K562 (cell line): ENCODE results near the gene TOMM6. TPM values are rescaled to one million over a fixed set of nuclear protein-coding genes. Genes with fewer than 3 reads are reported as not detected.

Experiments
- CCAR2 ChIP-seq: fragments of 200-400 bp; formaldehyde crosslinking; IDR thresholded peaks from 2 replicates; pipeline ENCODE4 v1.6.1; 2017; ENCODE audit warnings: mild to moderate bottlenecking, low read depth, low read length
- IRF1 ChIP-seq: sonication (generic); formaldehyde crosslinking; IDR thresholded peaks from 2 replicates; pipeline ENCODE4 v1.8.0; 2022; ENCODE audit warnings: missing genetic modification reagents, mild to moderate bottlenecking, borderline replicate concordance
- TRIM28 ChIP-seq: fragments of 450-650 bp; IDR thresholded peaks from 2 replicates; pipeline ENCODE4 v1.6.1; 2017
- ZBTB11 ChIP-seq, 3 experiments: fragments of 200-800 bp in 1 of 3; fragments of 250-450 bp in 1 of 3; fragments of 450-650 bp in 1 of 3; sonication (Bioruptor Pico) in 1 of 3; sonication (Bioruptor generic) in 1 of 3; formaldehyde crosslinking in 1 of 3; IDR thresholded peaks; 2 replicates each; pipeline versions ENCODE4 v1.6.1 to v1.8.0; 2016 to 2022; ENCODE audit warnings: mild to moderate bottlenecking in 2 of 3, missing genetic modification characterization in 2 of 3, missing compliant biosample characterization in 1 of 3, moderate library complexity in 1 of 3
- ZNF280B ChIP-seq: fragments of 250-450 bp; sonication (Bioruptor Pico); IDR thresholded peaks from 2 replicates; pipeline ENCODE4 v1.5.1; 2021; ENCODE audit warnings: mild to moderate bottlenecking
- ZNF445 ChIP-seq: fragments of 250-450 bp; sonication (Bioruptor Pico); IDR thresholded peaks from 2 replicates; pipeline ENCODE4 v1.4.0; 2020; ENCODE audit warnings: low read depth, mild to moderate bottlenecking, moderate library complexity
- ZNF592 ChIP-seq: fragments of 450-650 bp; IDR thresholded peaks from 2 replicates; pipeline ENCODE4 v1.6.1; 2017; ENCODE audit warnings: antibody characterized with exemption, mild to moderate bottlenecking
- polyA plus RNA-seq, 8 experiments: library from polyadenylated mRNA; depleted of rRNA in 4 of 8; stranded (reverse) in 5 of 8; unstranded in 3 of 8; fragments of >200 nt; fragmentation: Nextera tagmentation in 2 of 8; fragmentation: Illumina TruSeq in 1 of 8; extraction: Ambion mirVana in 2 of 8; extraction: Trizol in 1 of 8; gene quantifications; 2 replicates each; pipeline versions ENCODE4 v1.2.1 to v1.2.3, GENCODE V29; 2011 to 2014; ENCODE audit warnings: inconsistent platforms in 1 of 8, missing spikeins in 1 of 8
- total RNA-seq, 7 experiments: library from RNA; depleted of rRNA in 6 of 7; stranded (reverse); fragments of >200 nt in 6 of 7; fragmentation: Illumina TruSeq in 2 of 7; extraction: Trizol in 2 of 7; gene quantifications; 2 replicates each; pipeline versions ENCODE4 v1.2.1 to v1.2.3, GENCODE V29; 2011 to 2021; ENCODE audit warnings: low replicate concordance in 1 of 7
- TF ChIP-seq, protein P1 (sequence below), 2 experiments: IDR thresholded peaks; 2 replicates each; pipeline ENCODE4 v1.6.1; 2011; ENCODE audit warnings: borderline replicate concordance in 1 of 2, control low read depth in 1 of 2, low read depth in 1 of 2, low read length in 1 of 2, mild to moderate bottlenecking in 1 of 2, mixed read lengths in 1 of 2, moderate library complexity in 1 of 2; ENCODE audit not compliant: insufficient read depth in 1 of 2, insufficient read length in 1 of 2, poor library complexity in 1 of 2, severe bottlenecking in 1 of 2; ENCODE audit errors: extremely low read depth in 1 of 2
- TF ChIP-seq, protein P2 (sequence below), 2 experiments: fragments of 450-650 bp in 1 of 2; sonication (generic) in 1 of 2; formaldehyde crosslinking in 1 of 2; IDR thresholded peaks in 1 of 2; conservative IDR thresholded peaks in 1 of 2; 2 replicates each; pipeline versions ENCODE4 v1.6.1 to v1.8.1; 2016 to 2023; ENCODE audit warnings: mild to moderate bottlenecking in 2 of 2, moderate library complexity in 2 of 2, inconsistent platforms in 1 of 2, missing genetic modification reagents in 1 of 2

The TOMM6 gene
- total and polyA plus RNA-seq, 9 of the 15 experiments (the other 6 are each of a cell fraction or from before 2014, with no cell fraction given) = 380 to 2,097 (median 1,065) TPM

GRCh38 chr6:41818271-41819054 is 31.0 kb downstream of the TOMM6 start (continued):
- TF ChIP-seq ZNF592 (peak; percentile 75), ZBTB11 (CRISPR knock-in tag; IDR thresholded peaks at IDR 0.05) (peak in 1 of 3 experiments; percentile 82; a peak in 2 of 6 replicates), ZNF280B (CRISPR knock-in tag) (no peak), ZNF445 (CRISPR knock-in tag) (0 out of 2 replicates have a peak, but pooled peaks have one; percentile 7), CCAR2 (no peak), TRIM28 (0 out of 2 replicates have a peak, but pooled peaks have one; percentile 38), IRF1 (CRISPR knock-in tag) (no peak)
- TF ChIP-seq, protein P1, sequence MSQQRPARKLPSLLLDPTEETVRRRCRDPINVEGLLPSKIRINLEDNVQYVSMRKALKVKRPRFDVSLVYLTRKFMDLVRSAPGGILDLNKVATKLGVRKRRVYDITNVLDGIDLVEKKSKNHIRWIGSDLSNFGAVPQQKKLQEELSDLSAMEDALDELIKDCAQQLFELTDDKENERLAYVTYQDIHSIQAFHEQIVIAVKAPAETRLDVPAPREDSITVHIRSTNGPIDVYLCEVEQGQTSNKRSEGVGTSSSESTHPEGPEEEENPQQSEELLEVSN (IDR thresholded peaks at IDR 0.05; ENCODE audit: borderline replicate concordance in 1 of 2, extremely low read depth in 1 of 2, insufficient read depth in 1 of 2, insufficient read length in 1 of 2, low read depth in 1 of 2, low read length in 1 of 2, poor library complexity in 1 of 2, severe bottlenecking in 1 of 2) = peak in 1 of 2 experiments; percentile 16
- TF ChIP-seq, protein P2, sequence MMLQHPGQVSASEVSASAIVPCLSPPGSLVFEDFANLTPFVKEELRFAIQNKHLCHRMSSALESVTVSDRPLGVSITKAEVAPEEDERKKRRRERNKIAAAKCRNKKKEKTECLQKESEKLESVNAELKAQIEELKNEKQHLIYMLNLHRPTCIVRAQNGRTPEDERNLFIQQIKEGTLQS (IDR thresholded peaks at IDR 0.05) = peak; percentile 62
- TF ChIP-seq, protein P2 (CRISPR knock-in tag; conservative IDR thresholded peaks at IDR 0.05) = no peak
